PFSK-1 (cell line): Measurements from ENCODE around the gene PID1.

ENCODE experiments used
- FOXP2 ChIP-seq: optimal IDR thresholded peaks from 2 replicates; pipeline ENCODE3; 2011; ENCODE audit warnings: borderline replicate concordance, control low read depth, inconsistent platforms; ENCODE audit not compliant: insufficient read depth; ENCODE audit errors: extremely low read length, extremely low read depth
- POLR2AphosphoS5 ChIP-seq: IDR thresholded peaks from 2 replicates; pipeline ENCODE4 v1.6.1; 2012; ENCODE audit warnings: low read depth, mild to moderate bottlenecking, control low read depth, low read length, moderate library complexity
- SIN3A ChIP-seq: IDR thresholded peaks from 2 replicates; pipeline ENCODE4 v1.6.1; 2012; ENCODE audit warnings: mild to moderate bottlenecking, low read length, moderate library complexity, borderline replicate concordance; ENCODE audit not compliant: insufficient read depth
- TAF1 ChIP-seq: IDR thresholded peaks from 2 replicates; pipeline ENCODE4 v1.6.1; 2012; ENCODE audit warnings: low read length, control low read depth, borderline replicate concordance; ENCODE audit not compliant: insufficient read depth
- TF ChIP-seq, protein P1 (sequence below), 2 experiments: IDR thresholded peaks; 2 replicates each; pipeline versions ENCODE4 v1.6.1 to v1.8.0; 2011 to 2012; ENCODE audit warnings: low read depth in 2 of 2, low read length in 2 of 2, control low read depth in 1 of 2, inconsistent platforms in 1 of 2, mild to moderate bottlenecking in 1 of 2, moderate library complexity in 1 of 2; ENCODE audit not compliant: insufficient read depth in 1 of 2

Gene PID1

DNA sequence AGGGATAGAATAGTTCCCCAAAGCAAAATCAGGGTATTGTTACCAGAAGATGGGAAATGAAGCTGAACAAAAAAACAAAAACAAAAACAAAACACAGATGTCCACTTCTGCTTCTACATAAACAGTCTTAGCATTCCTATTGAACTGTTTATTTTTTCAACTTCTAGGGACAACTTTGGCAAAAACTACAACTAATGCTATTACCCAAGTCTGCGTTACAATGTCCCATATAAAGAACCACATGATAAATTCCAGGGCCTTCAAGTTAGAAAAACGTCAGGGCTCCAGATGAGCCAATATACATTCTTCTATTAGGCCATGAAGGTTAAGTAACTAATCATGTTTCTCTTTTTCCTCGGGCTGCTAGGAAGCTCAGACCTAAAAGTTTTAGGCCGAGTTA is 16.9 kb downstream of the PID1 start:
- TF ChIP-seq FOXP2, result no peak
- TF ChIP-seq POLR2AphosphoS5, result no peak
- TF ChIP-seq, protein P1, sequence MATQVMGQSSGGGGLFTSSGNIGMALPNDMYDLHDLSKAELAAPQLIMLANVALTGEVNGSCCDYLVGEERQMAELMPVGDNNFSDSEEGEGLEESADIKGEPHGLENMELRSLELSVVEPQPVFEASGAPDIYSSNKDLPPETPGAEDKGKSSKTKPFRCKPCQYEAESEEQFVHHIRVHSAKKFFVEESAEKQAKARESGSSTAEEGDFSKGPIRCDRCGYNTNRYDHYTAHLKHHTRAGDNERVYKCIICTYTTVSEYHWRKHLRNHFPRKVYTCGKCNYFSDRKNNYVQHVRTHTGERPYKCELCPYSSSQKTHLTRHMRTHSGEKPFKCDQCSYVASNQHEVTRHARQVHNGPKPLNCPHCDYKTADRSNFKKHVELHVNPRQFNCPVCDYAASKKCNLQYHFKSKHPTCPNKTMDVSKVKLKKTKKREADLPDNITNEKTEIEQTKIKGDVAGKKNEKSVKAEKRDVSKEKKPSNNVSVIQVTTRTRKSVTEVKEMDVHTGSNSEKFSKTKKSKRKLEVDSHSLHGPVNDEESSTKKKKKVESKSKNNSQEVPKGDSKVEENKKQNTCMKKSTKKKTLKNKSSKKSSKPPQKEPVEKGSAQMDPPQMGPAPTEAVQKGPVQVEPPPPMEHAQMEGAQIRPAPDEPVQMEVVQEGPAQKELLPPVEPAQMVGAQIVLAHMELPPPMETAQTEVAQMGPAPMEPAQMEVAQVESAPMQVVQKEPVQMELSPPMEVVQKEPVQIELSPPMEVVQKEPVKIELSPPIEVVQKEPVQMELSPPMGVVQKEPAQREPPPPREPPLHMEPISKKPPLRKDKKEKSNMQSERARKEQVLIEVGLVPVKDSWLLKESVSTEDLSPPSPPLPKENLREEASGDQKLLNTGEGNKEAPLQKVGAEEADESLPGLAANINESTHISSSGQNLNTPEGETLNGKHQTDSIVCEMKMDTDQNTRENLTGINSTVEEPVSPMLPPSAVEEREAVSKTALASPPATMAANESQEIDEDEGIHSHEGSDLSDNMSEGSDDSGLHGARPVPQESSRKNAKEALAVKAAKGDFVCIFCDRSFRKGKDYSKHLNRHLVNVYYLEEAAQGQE (IDR thresholded peaks at IDR 0.05; ENCODE audit: insufficient read depth in 1 of 2, low read depth in 2 of 2, low read length in 2 of 2), result no peak
- no peak for TF ChIP-seq TAF1
- TF ChIP-seq SIN3A, result no peak

DNA sequence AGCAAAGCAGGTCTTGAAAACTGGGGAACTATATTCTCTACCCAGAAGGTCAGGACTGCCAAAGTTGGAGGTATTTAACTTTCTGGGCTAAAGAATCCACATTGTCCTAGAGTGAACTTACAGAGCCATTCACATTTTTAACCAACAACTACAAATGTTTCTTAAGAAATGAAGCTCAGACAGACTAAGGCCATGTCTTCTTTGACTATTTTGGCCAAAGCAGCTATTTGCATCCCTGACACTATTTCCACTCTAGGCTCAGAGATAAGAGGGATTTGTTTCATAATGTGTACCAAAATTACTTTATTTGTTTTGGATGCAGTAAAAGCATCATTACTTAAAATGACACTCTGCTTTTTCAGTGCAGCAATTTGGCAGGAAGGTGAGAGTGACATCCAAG is 18.1 kb downstream of the PID1 start:
- no peak for TF ChIP-seq SIN3A
- no peak for TF ChIP-seq FOXP2
- TF ChIP-seq POLR2AphosphoS5, result no peak
- TF ChIP-seq, protein P1 (IDR thresholded peaks at IDR 0.05; ENCODE audit: insufficient read depth in 1 of 2, low read depth in 2 of 2, low read length in 2 of 2), result no peak
- no peak for TF ChIP-seq TAF1

DNA sequence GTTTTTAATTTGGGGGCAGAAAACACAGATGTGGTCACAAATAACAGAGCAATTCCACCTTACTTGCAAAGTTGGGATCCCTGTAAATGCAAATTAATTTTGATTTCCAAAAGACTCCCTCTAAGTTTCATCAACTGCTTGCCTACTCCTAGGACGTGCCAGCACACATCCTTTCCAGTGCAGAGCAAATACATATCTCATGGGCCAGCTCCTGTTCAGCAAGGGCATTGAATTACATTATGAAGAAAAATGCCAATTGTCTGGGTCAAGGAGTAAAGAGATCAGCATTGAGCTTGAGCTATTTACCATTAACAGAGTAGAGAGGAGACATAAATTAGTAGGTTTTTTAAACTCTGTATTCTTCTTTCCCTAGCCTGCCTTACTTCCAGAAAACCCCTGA is 18.8 kb downstream of the PID1 start:
- TF ChIP-seq FOXP2, result no peak
- TF ChIP-seq POLR2AphosphoS5, result no peak
- no peak for TF ChIP-seq TAF1
- TF ChIP-seq SIN3A, result no peak
- TF ChIP-seq, protein P1 (IDR thresholded peaks at IDR 0.05; ENCODE audit: insufficient read depth in 1 of 2, low read depth in 2 of 2, low read length in 2 of 2), result no peak

DNA sequence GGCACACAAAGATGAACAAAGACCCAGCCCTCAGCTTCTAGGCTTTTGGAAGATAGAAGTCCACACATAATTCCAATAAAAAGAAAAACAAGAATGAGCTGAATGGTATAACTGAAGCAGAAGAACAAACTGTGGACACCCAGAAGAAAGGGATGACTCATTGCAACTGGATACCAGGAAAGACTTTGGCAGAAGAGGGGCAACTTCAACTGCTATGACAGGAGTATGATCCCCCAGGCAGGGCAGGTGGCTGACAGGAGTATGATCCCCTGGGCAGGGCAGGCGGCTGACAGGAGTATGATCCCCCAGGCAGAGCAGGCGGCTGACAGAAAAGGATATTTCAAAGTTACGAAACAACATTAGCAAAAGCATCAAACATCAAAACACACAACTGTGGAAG is 21.6 kb downstream of the PID1 start:
- TF ChIP-seq, protein P1 (IDR thresholded peaks at IDR 0.05; ENCODE audit: insufficient read depth in 1 of 2, low read depth in 2 of 2, low read length in 2 of 2), result no peak
- TF ChIP-seq TAF1, result no peak
- no peak for TF ChIP-seq FOXP2
- TF ChIP-seq POLR2AphosphoS5, result no peak
- TF ChIP-seq SIN3A, result no peak

DNA sequence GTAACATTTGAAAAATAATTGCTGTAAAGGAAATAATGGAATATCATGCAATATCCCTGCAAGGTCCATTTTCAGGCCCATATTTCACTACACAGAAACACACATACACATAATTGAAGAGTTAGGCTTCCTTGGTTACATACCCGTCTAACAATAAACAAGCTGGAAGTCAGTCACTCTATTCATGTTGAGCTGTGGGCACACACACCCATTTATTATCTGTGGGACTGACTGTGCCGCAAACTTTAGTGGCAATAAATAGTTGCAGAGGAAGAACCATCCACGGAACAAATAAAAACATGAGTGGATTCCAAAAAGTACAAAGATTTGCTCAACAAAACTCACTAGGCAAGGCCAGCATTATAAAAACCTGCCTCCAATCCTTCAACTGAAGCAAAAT is 24.8 kb downstream of the PID1 start:
- TF ChIP-seq, protein P1 (IDR thresholded peaks at IDR 0.05; ENCODE audit: insufficient read depth in 1 of 2, low read depth in 2 of 2, low read length in 2 of 2), result no peak
- TF ChIP-seq FOXP2 (no peak), TAF1 (no peak), SIN3A (no peak), POLR2AphosphoS5 (no peak)
